ENCODE measurements around the gene MDGA2. TPM values are rescaled to one million over a fixed set of nuclear protein-coding genes. Genes with fewer than 3 reads are reported as not detected.
"Not testable (repeated sequence)": the region's sequence is repeated elsewhere in the genome, so short reads cannot be mapped to it uniquely, and the experiment has no call there.

MDGA2 gene
- polyA plus RNA-seq, 1 of the 3 experiments (the other 2 are of a cell fraction): not detected

DNA sequence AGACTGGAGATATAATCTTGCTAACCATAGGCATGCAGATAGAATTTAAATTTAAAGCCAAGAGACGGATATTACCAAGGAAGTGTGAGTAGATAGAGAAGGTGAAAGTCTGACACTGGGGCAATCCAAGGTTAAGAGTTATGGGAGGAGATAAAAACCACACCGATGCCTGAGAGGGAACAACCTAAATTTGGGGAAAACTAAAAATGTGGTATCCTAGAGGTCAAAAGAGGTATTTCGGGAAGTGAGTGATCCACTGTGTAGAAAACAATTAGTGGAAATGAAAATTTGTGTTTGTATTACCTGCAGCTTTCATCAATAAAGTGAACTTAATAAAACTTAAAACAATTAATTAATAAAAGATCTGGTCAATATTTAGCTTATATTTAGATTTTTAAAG, 754.9 kb downstream of the MDGA2 start:
- H3K4me3 ChIP-seq (ENCODE audit: low read depth in 2 of 2, low read length in 1 of 2): no peak overlapping the region
- no peaks in the 10 kb centered on the region for H3K9me2 ChIP-seq
- no peak overlapping the region for H2AFZ ChIP-seq (ENCODE audit: low read depth)
- H3K9ac ChIP-seq: no peak overlapping the region
- WGBS (ENCODE audit: low lambda C conversion rate): 14% methylated on average over 3 of the region's 3 CpGs
- no peaks in the 10 kb centered on the region for H4K20me1 ChIP-seq (ENCODE audit: insufficient read depth)
- POLR2A ChIA-PET: no interaction called here
- H3K27ac ChIP-seq (ENCODE audit: low read depth in 2 of 2, low read length in 1 of 2): no peak overlapping the region
- no peak overlapping the region for H3K4me2 ChIP-seq
- H3K79me2 ChIP-seq (ENCODE audit: insufficient read depth): no peaks in the 10 kb centered on the region
- H3K9me3 ChIP-seq: no peaks in the 10 kb centered on the region
- no peaks in the 10 kb centered on the region for H3K4me1 ChIP-seq (ENCODE audit: control insufficient read depth in 1 of 2, insufficient read depth in 2 of 2, low read depth in 1 of 2, low read length in 1 of 2)
- DNase-seq: no peak
- H3K27me3 ChIP-seq (ENCODE audit: insufficient read depth): no peaks in the 10 kb centered on the region
- TF ChIP-seq MEF2A (IDR thresholded peaks at IDR 0.05; ENCODE audit: borderline replicate concordance, low read depth) (no peak), REST (IDR thresholded peaks at IDR 0.05; ENCODE audit: low read depth, low read length) (no peak), GABPA (IDR thresholded peaks at IDR 0.05; ENCODE audit: low read depth) (no peak), CHD2 (IDR thresholded peaks at IDR 0.05; ENCODE audit: low read length, partially characterized antibody) (no peak), JUND (IDR thresholded peaks at IDR 0.05) (no peak)
- H3K36me3 ChIP-seq (replicated peaks in 1 of 2; ENCODE audit: control insufficient read depth in 1 of 2, insufficient read depth in 2 of 2, low read length in 1 of 2): no peaks in the 10 kb centered on the region
- H3F3A ChIP-seq (replicated peaks; ENCODE audit: insufficient read depth): no peaks in the 10 kb centered on the region
- CTCF ChIA-PET: no interaction called here

- H3K27ac ChIP-seq (ENCODE audit: low read depth in 2 of 2, low read length in 1 of 2); H3F3A ChIP-seq (replicated peaks; ENCODE audit: insufficient read depth); H3K9me3 ChIP-seq; H3K9me2 ChIP-seq; H3K27me3 ChIP-seq (ENCODE audit: insufficient read depth); H3K4me2 ChIP-seq; H3K4me3 ChIP-seq (ENCODE audit: low read depth in 2 of 2, low read length in 1 of 2); DNase-seq; H4K20me1 ChIP-seq (ENCODE audit: insufficient read depth); H2AFZ ChIP-seq (ENCODE audit: low read depth); H3K9ac ChIP-seq; CTCF ChIA-PET; H3K79me2 ChIP-seq (ENCODE audit: insufficient read depth); POLR2A ChIA-PET; H3K36me3 ChIP-seq (replicated peaks in 1 of 2; ENCODE audit: control insufficient read depth in 1 of 2, insufficient read depth in 2 of 2, low read length in 1 of 2); H3K4me1 ChIP-seq (ENCODE audit: control insufficient read depth in 1 of 2, insufficient read depth in 2 of 2, low read depth in 1 of 2, low read length in 1 of 2): not testable (repeated sequence)
- WGBS (ENCODE audit: low lambda C conversion rate): 0% methylated on average over 4 of the region's 4 CpGs
These were observed 759.9 kb downstream of the MDGA2 start for GRCh38 chr14:46915539-46915938.

DNA sequence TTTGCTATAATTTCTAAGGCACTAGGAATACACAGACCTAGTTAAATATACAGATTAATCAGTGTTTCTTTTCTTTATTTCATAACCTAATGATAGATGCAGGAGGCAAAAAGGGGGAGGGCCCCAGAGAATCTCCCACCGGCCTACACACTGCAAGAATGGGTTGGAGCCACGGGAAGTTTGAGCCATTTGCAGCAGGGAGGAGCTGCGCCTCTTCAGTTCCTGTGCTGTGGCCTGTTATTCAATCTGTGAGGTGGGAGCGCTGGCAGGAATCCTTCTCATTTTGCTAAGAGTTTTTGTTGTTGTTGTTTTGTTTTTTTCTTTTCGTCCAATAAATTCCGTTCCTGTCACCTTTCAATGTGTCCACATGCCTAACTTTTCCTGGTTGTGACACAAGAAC, 772.6 kb downstream of the MDGA2 start:
- Histone ChIP-seq H2AFZ (ENCODE audit: low read depth) (no peak overlapping the region), H3K27ac (ENCODE audit: low read depth in 2 of 2, low read length in 1 of 2) (no peak overlapping the region), H3F3A (replicated peaks; ENCODE audit: insufficient read depth) (no peaks in the 10 kb centered on the region), H4K20me1 (ENCODE audit: insufficient read depth) (no peaks in the 10 kb centered on the region), H3K79me2 (ENCODE audit: insufficient read depth) (no peaks in the 10 kb centered on the region), H3K36me3 (replicated peaks in 1 of 2; ENCODE audit: control insufficient read depth in 1 of 2, insufficient read depth in 2 of 2, low read length in 1 of 2) (no peaks in the 10 kb centered on the region), H3K4me2 (no peak overlapping the region), H3K9me3 (no peaks in the 10 kb centered on the region), H3K9ac (no peak overlapping the region), H3K4me3 (ENCODE audit: low read depth in 2 of 2, low read length in 1 of 2) (no peak overlapping the region), H3K9me2 (no peaks in the 10 kb centered on the region), H3K4me1 (ENCODE audit: control insufficient read depth in 1 of 2, insufficient read depth in 2 of 2, low read depth in 1 of 2, low read length in 1 of 2) (no peaks in the 10 kb centered on the region), H3K27me3 (ENCODE audit: insufficient read depth) (no peaks in the 10 kb centered on the region)
- TF ChIP-seq, protein P1, sequence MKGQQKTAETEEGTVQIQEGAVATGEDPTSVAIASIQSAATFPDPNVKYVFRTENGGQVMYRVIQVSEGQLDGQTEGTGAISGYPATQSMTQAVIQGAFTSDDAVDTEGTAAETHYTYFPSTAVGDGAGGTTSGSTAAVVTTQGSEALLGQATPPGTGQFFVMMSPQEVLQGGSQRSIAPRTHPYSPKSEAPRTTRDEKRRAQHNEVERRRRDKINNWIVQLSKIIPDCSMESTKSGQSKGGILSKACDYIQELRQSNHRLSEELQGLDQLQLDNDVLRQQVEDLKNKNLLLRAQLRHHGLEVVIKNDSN (IDR thresholded peaks at IDR 0.05; ENCODE audit: borderline replicate concordance, low read depth): no peak
- TF ChIP-seq, protein P2, sequence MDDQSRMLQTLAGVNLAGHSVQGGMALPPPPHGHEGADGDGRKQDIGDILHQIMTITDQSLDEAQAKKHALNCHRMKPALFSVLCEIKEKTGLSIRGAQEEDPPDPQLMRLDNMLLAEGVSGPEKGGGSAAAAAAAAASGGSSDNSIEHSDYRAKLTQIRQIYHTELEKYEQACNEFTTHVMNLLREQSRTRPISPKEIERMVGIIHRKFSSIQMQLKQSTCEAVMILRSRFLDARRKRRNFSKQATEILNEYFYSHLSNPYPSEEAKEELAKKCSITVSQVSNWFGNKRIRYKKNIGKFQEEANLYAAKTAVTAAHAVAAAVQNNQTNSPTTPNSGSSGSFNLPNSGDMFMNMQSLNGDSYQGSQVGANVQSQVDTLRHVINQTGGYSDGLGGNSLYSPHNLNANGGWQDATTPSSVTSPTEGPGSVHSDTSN (IDR thresholded peaks at IDR 0.05): no peak
- ChIA-PET POLR2A (no interaction called here), CTCF (no interaction called here)
- DNase-seq: no peak
- WGBS (ENCODE audit: low lambda C conversion rate): 1% methylated on average over 5 of the region's 6 CpGs

All from SK-N-SH (cell line).